Measurements from ENCODE around the gene CIAO3.

DNA sequence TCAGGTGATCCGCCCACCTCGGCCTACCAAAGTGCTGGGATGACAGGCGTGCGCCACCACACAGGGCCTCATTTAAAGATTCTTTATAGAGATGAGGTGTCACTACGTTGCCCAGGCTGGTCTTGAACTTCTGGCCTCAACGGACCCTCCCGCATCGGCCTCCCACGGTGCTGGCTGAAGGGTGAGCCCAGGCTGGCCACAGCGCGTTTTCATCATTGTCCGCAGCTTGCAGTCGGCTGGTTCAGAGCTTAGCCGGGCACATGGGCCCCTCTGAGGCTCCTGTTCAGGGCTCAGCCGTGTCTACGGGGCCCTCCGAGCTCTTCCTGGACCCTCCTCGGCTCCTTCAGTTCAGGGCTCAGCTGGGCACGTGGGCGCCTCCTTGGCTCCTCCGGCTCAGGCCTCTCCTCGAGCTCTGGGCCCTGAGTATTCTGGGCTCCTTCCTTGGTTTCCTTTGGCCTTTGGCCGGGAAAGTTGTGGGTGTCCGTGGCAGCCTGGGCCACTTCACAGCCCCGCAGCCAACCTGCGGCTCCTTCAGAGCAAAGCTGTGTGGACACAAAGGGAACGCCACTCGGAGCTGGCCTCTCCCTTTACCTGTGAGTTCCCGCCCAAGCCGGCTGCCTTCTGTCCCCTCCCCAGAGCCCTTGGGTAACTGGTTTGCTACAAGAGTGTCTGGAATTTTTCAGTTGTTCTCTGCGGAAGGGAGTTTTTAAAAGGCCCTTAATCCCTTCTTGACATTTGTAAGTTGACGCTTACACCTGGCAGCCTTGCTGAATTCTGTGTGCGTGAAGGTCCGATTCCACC is 18.5 kb upstream of the CIAO3 start:
- no peak for TF ChIP-seq POLR2A (IDR thresholded peaks at IDR 0.05)
- TF ChIP-seq, protein P1, sequence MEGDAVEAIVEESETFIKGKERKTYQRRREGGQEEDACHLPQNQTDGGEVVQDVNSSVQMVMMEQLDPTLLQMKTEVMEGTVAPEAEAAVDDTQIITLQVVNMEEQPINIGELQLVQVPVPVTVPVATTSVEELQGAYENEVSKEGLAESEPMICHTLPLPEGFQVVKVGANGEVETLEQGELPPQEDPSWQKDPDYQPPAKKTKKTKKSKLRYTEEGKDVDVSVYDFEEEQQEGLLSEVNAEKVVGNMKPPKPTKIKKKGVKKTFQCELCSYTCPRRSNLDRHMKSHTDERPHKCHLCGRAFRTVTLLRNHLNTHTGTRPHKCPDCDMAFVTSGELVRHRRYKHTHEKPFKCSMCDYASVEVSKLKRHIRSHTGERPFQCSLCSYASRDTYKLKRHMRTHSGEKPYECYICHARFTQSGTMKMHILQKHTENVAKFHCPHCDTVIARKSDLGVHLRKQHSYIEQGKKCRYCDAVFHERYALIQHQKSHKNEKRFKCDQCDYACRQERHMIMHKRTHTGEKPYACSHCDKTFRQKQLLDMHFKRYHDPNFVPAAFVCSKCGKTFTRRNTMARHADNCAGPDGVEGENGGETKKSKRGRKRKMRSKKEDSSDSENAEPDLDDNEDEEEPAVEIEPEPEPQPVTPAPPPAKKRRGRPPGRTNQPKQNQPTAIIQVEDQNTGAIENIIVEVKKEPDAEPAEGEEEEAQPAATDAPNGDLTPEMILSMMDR (IDR thresholded peaks at IDR 0.05): no peak

All from testis (tissue), 2 donors.